Left lung (tissue), 10 donors: Measurements from ENCODE around the gene SGSH. TPM values are rescaled to one million over a fixed set of nuclear protein-coding genes. Genes with fewer than 3 reads are reported as not detected.
A peak's percentile ranks its signal among the peaks of the same experiment; 100 is the strongest.
"Not testable (repeated sequence)": the region's sequence is repeated elsewhere in the genome, so short reads cannot be mapped to it uniquely, and the experiment has no call there.

ENCODE experiments used
- ATAC-seq: fragments of 200-7000 bp; cut with Tn5 transposase; one replicate; pipeline ENCODE4 v1.9.1; 2020; ENCODE audit warnings: moderate library complexity
- DNase-seq, 4 donors: peaks; one replicate each; pipeline ENCODE4 v3.0.0-alpha.2; 2013 to 2020
- H3K27ac ChIP-seq, 2 donors: fragments of 200-600 bp; sonication (generic) in 1 of 2; one replicate each; pipeline versions ENCODE4 v1.5.0 to v1.8.0; 2020 to 2021
- H3K27me3 ChIP-seq, 2 donors: fragments of 200-600 bp; sonication (generic) in 1 of 2; one replicate each; pipeline versions ENCODE4 v1.5.0 to v1.8.0; 2020 to 2021
- H3K36me3 ChIP-seq, 2 donors: fragments of 200-600 bp; sonication (generic) in 1 of 2; one replicate each; pipeline versions ENCODE4 v1.5.0 to v1.8.0; 2020 to 2021
- H3K4me1 ChIP-seq, 2 donors: fragments of 200-600 bp; one replicate each; pipeline ENCODE4 v1.8.0; 2021
- H3K4me3 ChIP-seq, 2 donors: fragments of 200-600 bp; sonication (generic) in 1 of 2; one replicate each; pipeline versions ENCODE4 v1.5.0 to v1.8.0; 2020 to 2021; ENCODE audit warnings: mild to moderate bottlenecking in 1 of 2
- H3K9me3 ChIP-seq, 2 donors: fragments of 200-600 bp; sonication (generic) in 1 of 2; one replicate each; pipeline versions ENCODE4 v1.5.0 to v1.8.0; 2020 to 2021
- intact Hi-C, 2 donors: fragments of 100-400 bp; cut with DNase I; formaldehyde crosslinking; loops; one replicate each; pipeline versions ENCODE4 v1.11.2 to v1.14.2; 2022
- polyA plus RNA-seq, 6 donors: library from polyadenylated mRNA; unstranded; fragments of 120-200 nt; gene quantifications; one replicate each; pipeline ENCODE4 v1.2.1, GENCODE V29; 2013; ENCODE audit not compliant: insufficient read length in 6 of 6
- total RNA-seq, 2 donors: library from RNA; stranded (reverse); fragmentation: NEBNext Ultra II Directional; extraction: Animal tissue kit (Norgen Biotek cat#: 25700); gene quantifications; one replicate each; pipeline ENCODE4 v1.2.1, GENCODE V29; 2021
- TF ChIP-seq, protein P1 (sequence below), 2 donors: fragments of 200-600 bp; sonication (generic) in 1 of 2; IDR thresholded peaks; one replicate each; pipeline versions ENCODE4 v1.5.0 to v1.8.0; 2021; ENCODE audit warnings: antibody characterized with exemption in 2 of 2
- donor health status: DM: no; HTN: yes; CAD: no.
- donor health status: DM: no; HTN: no; CAD: no.

Gene SGSH
- total and polyA plus RNA-seq, 8 donors: 40.8 to 83.8 (median 47.1) TPM

DNA sequence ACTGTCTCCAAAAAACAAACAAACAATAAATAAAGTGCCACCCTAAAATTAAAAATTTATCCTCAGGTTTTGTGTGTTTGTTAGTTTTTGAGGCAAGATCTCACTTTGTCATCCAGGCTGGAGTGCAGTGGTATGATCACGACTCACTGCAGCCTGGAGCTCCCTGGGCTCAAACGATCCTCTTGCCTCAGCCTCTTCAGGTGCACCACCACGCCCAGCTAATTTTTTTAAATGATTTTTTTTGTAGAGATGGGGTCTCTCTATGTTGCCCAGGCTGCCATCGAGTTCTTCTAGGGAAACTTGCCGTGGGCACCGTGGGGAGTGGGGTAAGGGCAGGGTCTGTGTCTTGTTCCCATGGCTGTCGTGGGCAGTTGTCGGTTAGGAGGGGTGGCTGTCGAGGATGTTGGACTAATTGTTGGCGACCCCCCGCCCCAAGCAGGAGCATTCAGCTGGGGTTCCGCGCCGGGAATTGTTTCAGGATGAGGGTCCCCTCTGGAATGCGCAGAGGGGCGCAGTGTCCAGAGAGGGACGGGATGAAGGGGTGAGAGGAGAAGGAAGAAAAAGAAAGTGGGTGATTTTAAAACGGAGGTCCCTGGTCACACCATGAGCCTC is 39.4 kb upstream of the SGSH start:
- Histone ChIP-seq H3K36me3 (peaks cover 0 to 5% of the 10 kb centered on the region in 2 donors), H3K4me1 (peaks cover 32 to 71% of the 10 kb centered on the region in 2 donors), H3K27ac (peak overlapping the region; percentile 94 to 96), H3K9me3 (no peaks in the 10 kb centered on the region), H3K27me3 (no peaks in the 10 kb centered on the region), H3K4me3 (peak overlapping the region; percentile 56 to 58)
- intact Hi-C loops: no loop called here
- TF ChIP-seq, protein P1, sequence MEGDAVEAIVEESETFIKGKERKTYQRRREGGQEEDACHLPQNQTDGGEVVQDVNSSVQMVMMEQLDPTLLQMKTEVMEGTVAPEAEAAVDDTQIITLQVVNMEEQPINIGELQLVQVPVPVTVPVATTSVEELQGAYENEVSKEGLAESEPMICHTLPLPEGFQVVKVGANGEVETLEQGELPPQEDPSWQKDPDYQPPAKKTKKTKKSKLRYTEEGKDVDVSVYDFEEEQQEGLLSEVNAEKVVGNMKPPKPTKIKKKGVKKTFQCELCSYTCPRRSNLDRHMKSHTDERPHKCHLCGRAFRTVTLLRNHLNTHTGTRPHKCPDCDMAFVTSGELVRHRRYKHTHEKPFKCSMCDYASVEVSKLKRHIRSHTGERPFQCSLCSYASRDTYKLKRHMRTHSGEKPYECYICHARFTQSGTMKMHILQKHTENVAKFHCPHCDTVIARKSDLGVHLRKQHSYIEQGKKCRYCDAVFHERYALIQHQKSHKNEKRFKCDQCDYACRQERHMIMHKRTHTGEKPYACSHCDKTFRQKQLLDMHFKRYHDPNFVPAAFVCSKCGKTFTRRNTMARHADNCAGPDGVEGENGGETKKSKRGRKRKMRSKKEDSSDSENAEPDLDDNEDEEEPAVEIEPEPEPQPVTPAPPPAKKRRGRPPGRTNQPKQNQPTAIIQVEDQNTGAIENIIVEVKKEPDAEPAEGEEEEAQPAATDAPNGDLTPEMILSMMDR (IDR thresholded peaks at IDR 0.05): no peak
- DNase-seq: no peak
- no peak for ATAC-seq

DNA sequence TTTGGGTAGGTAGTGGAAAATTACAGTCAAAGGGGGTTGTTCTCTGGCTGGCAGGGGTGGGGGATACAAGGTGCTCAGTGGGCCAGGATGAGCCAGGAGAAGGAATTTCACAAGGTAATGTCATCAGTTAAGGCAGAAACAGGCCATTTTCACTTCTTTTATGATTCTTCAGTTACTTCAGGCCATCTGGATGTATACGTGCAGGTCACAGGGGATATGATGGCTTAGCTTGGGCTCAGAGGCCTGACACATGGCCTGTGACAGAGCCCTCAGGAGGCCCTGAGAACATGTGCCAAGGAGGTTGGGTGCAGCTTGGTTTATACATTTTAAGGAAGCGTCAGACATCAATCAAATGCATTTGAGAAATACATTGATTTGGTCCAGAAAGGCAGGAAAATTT is 38.2 kb upstream of the SGSH start:
- ATAC-seq, H3K4me3 ChIP-seq, H3K27me3 ChIP-seq, intact Hi-C loops, H3K36me3 ChIP-seq, H3K9me3 ChIP-seq, H3K27ac ChIP-seq: not testable (repeated sequence)
- H3K4me1 ChIP-seq: peaks cover 24 to 71% of the 10 kb centered on the region in 2 donors
- peak in 1 of 4 donors; percentile 1 for DNase-seq

DNA sequence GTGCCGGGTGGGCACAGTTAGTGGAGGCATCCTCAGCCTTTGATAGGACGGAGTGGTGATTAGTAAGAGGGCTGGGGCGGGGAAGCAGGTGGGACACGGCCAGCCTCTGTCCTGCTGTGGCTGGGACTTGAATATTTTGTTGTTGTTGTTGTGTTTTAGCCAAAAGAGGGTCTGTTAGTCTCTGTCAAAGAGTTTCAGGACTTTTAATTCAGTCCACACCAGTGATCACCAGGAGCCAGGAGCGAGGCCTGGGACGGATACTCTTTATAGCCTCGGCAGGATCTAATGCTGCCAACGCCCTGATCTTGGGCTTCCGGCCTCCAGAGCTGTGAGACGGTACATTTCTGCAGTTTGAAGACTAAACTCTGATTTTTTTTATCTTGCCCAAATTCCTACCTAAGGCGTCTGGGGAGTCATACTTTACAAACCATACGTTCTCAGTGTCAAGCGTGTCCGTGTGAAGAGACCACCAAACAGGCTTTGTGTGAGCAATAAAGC is 37.6 kb upstream of the SGSH start:
- Histone ChIP-seq H3K27ac (peak overlapping the region in 1 of 2 donors; percentile 7), H3K9me3 (no peaks in the 10 kb centered on the region), H3K36me3 (no peaks in the 10 kb centered on the region), H3K4me1 (peaks cover 19 to 71% of the 10 kb centered on the region in 2 donors), H3K27me3 (no peaks in the 10 kb centered on the region), H3K4me3 (no peak overlapping the region)
- no peak for ATAC-seq
- intact Hi-C loops: no loop called here
- DNase-seq: no peak
- TF ChIP-seq, protein P1 (IDR thresholded peaks at IDR 0.05): no peak

DNA sequence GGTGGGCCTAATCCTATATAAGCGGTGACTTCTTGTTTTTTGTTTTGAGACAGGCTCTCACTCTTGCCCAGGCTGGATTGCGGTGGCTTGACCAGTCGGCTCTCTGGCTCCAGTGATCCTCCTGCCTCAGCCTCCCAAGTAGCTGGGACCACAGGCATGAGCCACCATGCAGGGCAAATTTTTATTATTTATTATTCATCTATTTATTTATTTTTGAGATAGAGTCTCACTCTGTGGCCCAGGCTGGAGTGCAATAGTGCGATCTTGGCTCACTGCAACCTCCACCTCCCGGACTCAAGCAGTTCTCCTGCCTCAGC is 35.9 kb upstream of the SGSH start:
- peak overlapping the region in 1 of 2 donors; percentile 92 for H3K27ac ChIP-seq
- intact Hi-C loops: no loop called here
- peaks cover 0 to 9% of the 10 kb centered on the region in 2 donors for H3K36me3 ChIP-seq
- ATAC-seq (no peak), DNase-seq (peak in 1 of 4 donors; percentile 8)
- H3K4me1 ChIP-seq: peaks cover 5 to 55% of the 10 kb centered on the region in 2 donors
- H3K27me3 ChIP-seq: no peaks in the 10 kb centered on the region
- TF ChIP-seq, protein P1 (IDR thresholded peaks at IDR 0.05): no peak
- no peak overlapping the region for H3K4me3 ChIP-seq
- H3K9me3 ChIP-seq: no peaks in the 10 kb centered on the region

DNA sequence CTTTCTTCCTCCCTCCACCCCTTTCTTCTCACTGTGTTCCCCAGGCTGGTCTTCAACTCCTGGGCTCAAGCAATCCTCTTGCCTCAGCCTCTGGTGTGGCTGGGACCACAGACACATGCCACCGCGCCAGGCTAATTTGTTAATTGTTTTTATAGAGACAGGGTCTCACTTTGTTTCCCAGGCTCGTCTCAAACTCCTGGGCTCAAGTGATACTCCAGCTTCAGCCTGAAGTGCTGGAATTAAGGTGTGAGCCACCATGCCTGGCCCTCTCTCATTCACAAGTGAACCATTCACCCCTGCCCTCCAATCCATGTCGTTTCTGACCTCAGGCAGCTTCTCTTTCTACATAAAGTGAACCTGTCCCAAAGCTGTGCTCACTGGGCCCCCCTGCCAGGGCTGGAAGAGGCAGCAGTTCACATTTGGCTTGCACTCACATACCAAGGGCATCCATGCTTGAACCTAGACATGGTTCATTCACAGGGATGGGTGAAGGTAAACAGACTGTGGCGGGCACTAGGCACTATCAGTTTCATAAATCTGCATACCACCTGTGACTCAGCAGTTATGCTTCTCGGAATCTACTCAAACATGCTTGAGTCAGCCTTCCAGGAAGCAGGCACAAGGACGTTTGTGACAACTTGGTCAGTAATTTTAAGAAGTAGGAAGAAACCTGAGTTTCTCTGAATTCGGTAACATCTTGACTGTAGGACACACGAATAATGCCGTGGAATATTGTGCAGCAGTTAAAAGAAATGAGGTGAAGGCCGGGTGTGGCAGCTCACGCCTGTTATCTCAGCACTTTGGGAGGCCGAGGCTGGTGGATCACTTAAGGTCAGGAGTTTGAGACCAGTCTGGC is 34.5 kb upstream of the SGSH start:
- no peak overlapping the region for H3K4me3 ChIP-seq
- intact Hi-C loops: no loop called here
- peaks cover 0 to 9% of the 10 kb centered on the region in 2 donors for H3K36me3 ChIP-seq
- peak overlapping the region; percentile 75 to 92 for H3K27ac ChIP-seq
- H3K9me3 ChIP-seq: no peaks in the 10 kb centered on the region
- TF ChIP-seq, protein P1 (IDR thresholded peaks at IDR 0.05): no peak
- H3K4me1 ChIP-seq: peaks cover 5 to 52% of the 10 kb centered on the region in 2 donors
- ATAC-seq (peak; percentile 81), DNase-seq (peak in 2 of 4 donors; percentile 39 to 74)
- H3K27me3 ChIP-seq: no peaks in the 10 kb centered on the region
